SK-N-SH (cell line): ENCODE results near the gene PPM1L. TPM values are rescaled to one million over a fixed set of nuclear protein-coding genes. Genes with fewer than 3 reads are reported as not detected.

Experiments used
- CTCF ChIA-PET: fragments of 300-600, 350-600 bp; formaldehyde crosslinking; extraction: SDS; loops from one replicate; lab custom pipeline; 2021; lab: Yijun Ruan, JAX
- POLR2A ChIA-PET: fragments of 350-600 bp; sonication (Branson Sonifier 250); formaldehyde crosslinking; extraction: SDS; loops from one replicate; lab custom pipeline; 2020; ENCODE audit warnings: antibody characterized with exemption, inconsistent platforms; lab: Yijun Ruan, JAX
- DNase-seq: peaks from one replicate; pipeline ENCODE4 v3.0.0; 2012
- H2AFZ ChIP-seq: fragments of 200-600 bp; sonication (generic); 2 replicates; pipeline ENCODE4 v1.8.1; 2016; ENCODE audit warnings: antibody characterized with exemption, mild to moderate bottlenecking, low read depth
- H3F3A ChIP-seq: fragments of 200-600 bp; sonication (generic); replicated peaks from 2 replicates; pipeline ENCODE3; 2016; ENCODE audit warnings: antibody characterized with exemption, mild to moderate bottlenecking; ENCODE audit not compliant: insufficient read depth
- H3K27ac ChIP-seq, 2 experiments: fragments of 200-500 bp in 1 of 2; fragments of 200-600 bp in 1 of 2; sonication (Bioruptor generic) in 1 of 2; sonication (generic), shearing (Covaris generic) in 1 of 2; 2 replicates each; pipeline versions ENCODE4 v1.5.1 to v1.6.1; 2014 to 2016; ENCODE audit warnings: low read depth in 2 of 2, inconsistent platforms in 1 of 2, low read length in 1 of 2, mild to moderate bottlenecking in 1 of 2, mixed read lengths in 1 of 2
- H3K27me3 ChIP-seq: fragments of 200-600 bp; sonication (generic), shearing (Covaris generic); 2 replicates; pipeline ENCODE4 v1.6.1; 2016; ENCODE audit warnings: mixed run types; ENCODE audit not compliant: insufficient read depth
- H3K36me3 ChIP-seq, 2 experiments: fragments of 200-500 bp in 1 of 2; fragments of 200-600 bp in 1 of 2; sonication (Bioruptor generic) in 1 of 2; sonication (generic) in 1 of 2; replicated peaks in 1 of 2; 2 replicates each; pipeline versions ENCODE3 to v1.5.1; 2014 to 2016; ENCODE audit warnings: low read length in 1 of 2, mild to moderate bottlenecking in 1 of 2; ENCODE audit not compliant: insufficient read depth in 2 of 2, control insufficient read depth in 1 of 2
- H3K4me1 ChIP-seq, 2 experiments: fragments of 200-500 bp in 1 of 2; fragments of 200-600 bp in 1 of 2; sonication (Bioruptor generic) in 1 of 2; sonication (generic), shearing (Covaris generic) in 1 of 2; 2 replicates each; pipeline versions ENCODE4 v1.5.1 to v1.6.1; 2014 to 2016; ENCODE audit warnings: low read depth in 1 of 2, low read length in 1 of 2, mixed run types in 1 of 2; ENCODE audit not compliant: insufficient read depth in 2 of 2, control insufficient read depth in 1 of 2
- H3K4me2 ChIP-seq: fragments of 200-600 bp; sonication (generic), shearing (Covaris generic); 2 replicates; pipeline ENCODE4 v1.6.1; 2017; ENCODE audit warnings: mixed run types
- H3K4me3 ChIP-seq, 2 experiments: fragments of 200-500 bp in 1 of 2; fragments of 200-600 bp in 1 of 2; sonication (Bioruptor generic) in 1 of 2; sonication (generic), shearing (Covaris generic) in 1 of 2; 2 replicates each; pipeline versions ENCODE4 v1.5.1 to v1.8.1; 2014 to 2016; ENCODE audit warnings: low read depth in 2 of 2, inconsistent platforms in 1 of 2, low read length in 1 of 2, mild to moderate bottlenecking in 1 of 2, mixed read lengths in 1 of 2, moderate library complexity in 1 of 2
- H3K79me2 ChIP-seq: fragments of 200-600 bp; sonication (generic); 2 replicates; pipeline ENCODE4 v1.8.1; 2017; ENCODE audit warnings: mild to moderate bottlenecking; ENCODE audit not compliant: insufficient read depth
- H3K9ac ChIP-seq: fragments of 200-600 bp; sonication (generic); 2 replicates; pipeline ENCODE4 v1.6.1; 2017; ENCODE audit warnings: mixed run types
- H3K9me2 ChIP-seq: fragments of 200-600 bp; sonication (generic); 2 replicates; pipeline ENCODE4 v1.6.1; 2017; ENCODE audit warnings: mixed run types
- H3K9me3 ChIP-seq: fragments of 200-600 bp; sonication (generic); 2 replicates; pipeline ENCODE4 v1.6.1; 2017; ENCODE audit warnings: mixed run types, mild to moderate bottlenecking, moderate library complexity
- H4K20me1 ChIP-seq: fragments of 200-600 bp; sonication (generic); 2 replicates; pipeline ENCODE4 v1.6.1; 2017; ENCODE audit warnings: mild to moderate bottlenecking, mixed run types; ENCODE audit not compliant: insufficient read depth
- EP300 ChIP-seq, 2 experiments: IDR thresholded peaks; 2 replicates each; pipeline versions ENCODE4 v1.4.0 to v1.6.1; 2012; ENCODE audit warnings: borderline replicate concordance in 1 of 2, low read depth in 1 of 2, low read length in 1 of 2
- FOSL2 ChIP-seq: IDR thresholded peaks from 2 replicates; pipeline ENCODE4 v1.4.0; 2012; ENCODE audit warnings: low read depth, mild to moderate bottlenecking, moderate library complexity, borderline replicate concordance
- FOXJ3 ChIP-seq: sonication (generic); formaldehyde crosslinking; IDR thresholded peaks from 2 replicates; pipeline ENCODE4 v1.5.1; 2020; ENCODE audit warnings: mild to moderate bottlenecking, missing genetic modification reagents
- GABPA ChIP-seq: IDR thresholded peaks from 2 replicates; pipeline ENCODE4 v1.4.0; 2012; ENCODE audit warnings: low read depth, mild to moderate bottlenecking
- GATA2 ChIP-seq: sonication (generic); formaldehyde crosslinking; IDR thresholded peaks from 2 replicates; pipeline ENCODE4 v1.5.0; 2020; ENCODE audit warnings: mild to moderate bottlenecking, missing genetic modification reagents
- NFIC ChIP-seq: IDR thresholded peaks from 2 replicates; pipeline ENCODE4 v1.4.0; 2012; ENCODE audit warnings: borderline replicate concordance
- RCOR1 ChIP-seq: fragments of 150-350 bp; IDR thresholded peaks from 2 replicates; pipeline ENCODE4 v1.6.1; 2017; ENCODE audit warnings: antibody characterized with exemption, low read length
- RXRA ChIP-seq: IDR thresholded peaks from 2 replicates; pipeline ENCODE4 v1.4.0; 2012; ENCODE audit warnings: low read depth, mild to moderate bottlenecking, borderline replicate concordance
- TAF1 ChIP-seq: IDR thresholded peaks from 2 replicates; pipeline ENCODE4 v1.6.1; 2012; ENCODE audit warnings: low read depth, mild to moderate bottlenecking, low read length, moderate library complexity, borderline replicate concordance
- TCF12 ChIP-seq: IDR thresholded peaks from 2 replicates; pipeline ENCODE4 v1.4.0; 2012
- WGBS: methylation state at CpG from one replicate; pipeline ENCODE4 v1.1.6; 2017; ENCODE audit warnings: low lambda C conversion rate; 5-methylcytosine and 5-hydroxymethylcytosine counted together
- polyA plus RNA-seq, 3 experiments: library from polyadenylated mRNA; depleted of rRNA; stranded (reverse); fragments of >200 nt; gene quantifications; 2 replicates each; pipeline ENCODE4 v1.2.3, GENCODE V29; 2012
- TF ChIP-seq, protein P1 (sequence below): IDR thresholded peaks from 2 replicates; pipeline ENCODE4; 2012
- TF ChIP-seq, protein P2 (sequence below): fragments of 150-350 bp; IDR thresholded peaks from 2 replicates; pipeline ENCODE4 v1.6.1; 2017; ENCODE audit warnings: antibody characterized with exemption, low read length, low read depth, borderline replicate concordance
- TF ChIP-seq, protein P3 (sequence below): IDR thresholded peaks from 2 replicates; pipeline ENCODE4 v1.4.0; 2012; ENCODE audit warnings: low read depth, borderline replicate concordance

The PPM1L gene
- polyA plus RNA-seq, 1 of the 3 experiments (the other 2 are of a cell fraction): 0.16 TPM

DNA sequence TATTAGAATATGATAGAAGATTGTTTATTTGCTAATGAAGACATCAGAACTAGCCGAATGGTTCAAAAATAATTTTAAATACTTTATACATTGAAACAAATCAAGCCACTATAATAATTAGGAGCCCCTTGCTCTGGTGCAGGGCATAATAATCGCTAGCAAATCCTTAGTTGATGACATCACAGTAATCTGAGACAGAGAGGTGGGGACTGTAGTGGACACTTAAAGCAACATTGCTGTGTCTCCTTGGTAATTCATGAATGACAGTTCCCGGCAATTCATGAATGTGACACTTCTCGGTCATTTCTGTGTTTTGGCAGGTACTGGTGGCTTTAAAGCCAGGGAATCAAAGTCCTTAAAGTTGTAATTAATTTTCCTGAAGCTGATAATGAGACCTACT is 114.3 kb downstream of the PPM1L start:
- H4K20me1 ChIP-seq: no peaks in the 10 kb centered on the region
- peaks cover 0 to 5% of the 10 kb centered on the region in 2 experiments; a peak in 1 of 4 replicates for H3K4me1 ChIP-seq
- CTCF ChIA-PET: no interaction called here
- POLR2A ChIA-PET: no interaction called here
- no peaks in the 10 kb centered on the region for H3F3A ChIP-seq
- no peaks in the 10 kb centered on the region for H3K27me3 ChIP-seq
- H3K36me3 ChIP-seq: no peaks in the 10 kb centered on the region
- DNase-seq: no peak
- no peaks in the 10 kb centered on the region for H3K9me2 ChIP-seq
- no peak overlapping the region for H3K27ac ChIP-seq
- TF ChIP-seq, protein P1, sequence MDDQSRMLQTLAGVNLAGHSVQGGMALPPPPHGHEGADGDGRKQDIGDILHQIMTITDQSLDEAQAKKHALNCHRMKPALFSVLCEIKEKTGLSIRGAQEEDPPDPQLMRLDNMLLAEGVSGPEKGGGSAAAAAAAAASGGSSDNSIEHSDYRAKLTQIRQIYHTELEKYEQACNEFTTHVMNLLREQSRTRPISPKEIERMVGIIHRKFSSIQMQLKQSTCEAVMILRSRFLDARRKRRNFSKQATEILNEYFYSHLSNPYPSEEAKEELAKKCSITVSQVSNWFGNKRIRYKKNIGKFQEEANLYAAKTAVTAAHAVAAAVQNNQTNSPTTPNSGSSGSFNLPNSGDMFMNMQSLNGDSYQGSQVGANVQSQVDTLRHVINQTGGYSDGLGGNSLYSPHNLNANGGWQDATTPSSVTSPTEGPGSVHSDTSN: no peak
- no peak for TF ChIP-seq FOSL2
- TF ChIP-seq, all 33 proteins: peak for 0
- Histone ChIP-seq H3K9me3 (no peaks in the 10 kb centered on the region), H3K4me3 (no peak overlapping the region), H3K4me2 (no peak overlapping the region), H3K9ac (no peak overlapping the region), H3K79me2 (no peaks in the 10 kb centered on the region), H2AFZ (no peak overlapping the region)
- WGBS: 32% methylated on average over 4 of the region's 4 CpGs

DNA sequence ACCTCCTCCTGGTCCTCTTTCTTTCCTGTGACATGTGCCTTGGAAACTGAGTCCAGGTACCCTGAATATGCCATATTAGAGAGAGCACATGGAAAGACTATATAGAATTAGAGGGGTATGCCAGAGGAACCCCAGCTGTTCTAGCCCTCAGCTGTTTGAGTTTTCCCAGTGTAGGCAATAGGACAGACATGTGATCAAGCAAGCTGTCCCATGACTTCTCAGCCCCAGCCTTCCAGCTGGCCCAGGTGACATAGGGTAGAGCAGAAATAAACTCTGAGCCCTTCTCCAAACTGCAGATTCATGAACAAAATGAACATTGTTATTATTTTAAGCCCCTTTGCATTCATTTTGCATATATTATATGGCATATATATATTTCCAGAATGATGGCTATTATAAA is 118.7 kb downstream of the PPM1L start:
- no peak overlapping the region for H3K4me3 ChIP-seq
- peaks cover 0 to 4% of the 10 kb centered on the region in 2 experiments; a peak in 1 of 4 replicates for H3K4me1 ChIP-seq
- H4K20me1 ChIP-seq: no peaks in the 10 kb centered on the region
- ChIA-PET POLR2A (no interaction called here), CTCF (no interaction called here)
- H3F3A ChIP-seq: no peaks in the 10 kb centered on the region
- no peak overlapping the region for H3K27ac ChIP-seq
- DNase-seq: no peak
- no peak overlapping the region for H2AFZ ChIP-seq
- H3K36me3 ChIP-seq: no peaks in the 10 kb centered on the region
- no peaks in the 10 kb centered on the region for H3K27me3 ChIP-seq
- H3K9ac ChIP-seq: no peak overlapping the region
- no peaks in the 10 kb centered on the region for H3K9me3 ChIP-seq
- H3K79me2 ChIP-seq: no peaks in the 10 kb centered on the region
- no peaks in the 10 kb centered on the region for H3K9me2 ChIP-seq
- H3K4me2 ChIP-seq: no peak overlapping the region
- TF ChIP-seq FOXJ3 (no peak), RXRA (no peak), EP300 (IDR thresholded peaks at IDR 0.05; ENCODE audit: borderline replicate concordance in 1 of 2, low read depth in 1 of 2, low read length in 1 of 2) (no peak), RCOR1 (no peak), GABPA (no peak), NFIC (no peak), GATA2 (CRISPR knock-in tag) (no peak), TAF1 (no peak), TCF12 (no peak)
- TF ChIP-seq, protein P2, sequence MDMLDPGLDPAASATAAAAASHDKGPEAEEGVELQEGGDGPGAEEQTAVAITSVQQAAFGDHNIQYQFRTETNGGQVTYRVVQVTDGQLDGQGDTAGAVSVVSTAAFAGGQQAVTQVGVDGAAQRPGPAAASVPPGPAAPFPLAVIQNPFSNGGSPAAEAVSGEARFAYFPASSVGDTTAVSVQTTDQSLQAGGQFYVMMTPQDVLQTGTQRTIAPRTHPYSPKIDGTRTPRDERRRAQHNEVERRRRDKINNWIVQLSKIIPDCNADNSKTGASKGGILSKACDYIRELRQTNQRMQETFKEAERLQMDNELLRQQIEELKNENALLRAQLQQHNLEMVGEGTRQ: no peak
- TF ChIP-seq, protein P3, sequence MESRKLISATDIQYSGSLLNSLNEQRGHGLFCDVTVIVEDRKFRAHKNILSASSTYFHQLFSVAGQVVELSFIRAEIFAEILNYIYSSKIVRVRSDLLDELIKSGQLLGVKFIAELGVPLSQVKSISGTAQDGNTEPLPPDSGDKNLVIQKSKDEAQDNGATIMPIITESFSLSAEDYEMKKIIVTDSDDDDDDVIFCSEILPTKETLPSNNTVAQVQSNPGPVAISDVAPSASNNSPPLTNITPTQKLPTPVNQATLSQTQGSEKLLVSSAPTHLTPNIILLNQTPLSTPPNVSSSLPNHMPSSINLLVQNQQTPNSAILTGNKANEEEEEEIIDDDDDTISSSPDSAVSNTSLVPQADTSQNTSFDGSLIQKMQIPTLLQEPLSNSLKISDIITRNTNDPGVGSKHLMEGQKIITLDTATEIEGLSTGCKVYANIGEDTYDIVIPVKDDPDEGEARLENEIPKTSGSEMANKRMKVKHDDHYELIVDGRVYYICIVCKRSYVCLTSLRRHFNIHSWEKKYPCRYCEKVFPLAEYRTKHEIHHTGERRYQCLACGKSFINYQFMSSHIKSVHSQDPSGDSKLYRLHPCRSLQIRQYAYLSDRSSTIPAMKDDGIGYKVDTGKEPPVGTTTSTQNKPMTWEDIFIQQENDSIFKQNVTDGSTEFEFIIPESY: no peak
- TF ChIP-seq, protein P1: no peak
